ENCODE measurements around the gene TGFBR2. TPM values are rescaled to one million over a fixed set of nuclear protein-coding genes. Genes with fewer than 3 reads are reported as not detected.

Gene TGFBR2
- total RNA-seq, 1 donor: 37.1 TPM

- TF ChIP-seq, protein P1, sequence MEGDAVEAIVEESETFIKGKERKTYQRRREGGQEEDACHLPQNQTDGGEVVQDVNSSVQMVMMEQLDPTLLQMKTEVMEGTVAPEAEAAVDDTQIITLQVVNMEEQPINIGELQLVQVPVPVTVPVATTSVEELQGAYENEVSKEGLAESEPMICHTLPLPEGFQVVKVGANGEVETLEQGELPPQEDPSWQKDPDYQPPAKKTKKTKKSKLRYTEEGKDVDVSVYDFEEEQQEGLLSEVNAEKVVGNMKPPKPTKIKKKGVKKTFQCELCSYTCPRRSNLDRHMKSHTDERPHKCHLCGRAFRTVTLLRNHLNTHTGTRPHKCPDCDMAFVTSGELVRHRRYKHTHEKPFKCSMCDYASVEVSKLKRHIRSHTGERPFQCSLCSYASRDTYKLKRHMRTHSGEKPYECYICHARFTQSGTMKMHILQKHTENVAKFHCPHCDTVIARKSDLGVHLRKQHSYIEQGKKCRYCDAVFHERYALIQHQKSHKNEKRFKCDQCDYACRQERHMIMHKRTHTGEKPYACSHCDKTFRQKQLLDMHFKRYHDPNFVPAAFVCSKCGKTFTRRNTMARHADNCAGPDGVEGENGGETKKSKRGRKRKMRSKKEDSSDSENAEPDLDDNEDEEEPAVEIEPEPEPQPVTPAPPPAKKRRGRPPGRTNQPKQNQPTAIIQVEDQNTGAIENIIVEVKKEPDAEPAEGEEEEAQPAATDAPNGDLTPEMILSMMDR (IDR thresholded peaks at IDR 0.05; ENCODE audit: insufficient read depth, low read depth, low read length): no peak
- H3K4me3 ChIP-seq (ENCODE audit: low read depth, low read length): no peak overlapping the region
- DNase-seq (ENCODE audit: low read depth): no peak
Measured at GRCh38 chr3:30730967-30731366, 124.6 kb downstream of the TGFBR2 start.

- no peak for DNase-seq (ENCODE audit: low read depth)
- H3K4me3 ChIP-seq (ENCODE audit: low read depth, low read length): no peak overlapping the region
- TF ChIP-seq, protein P1 (IDR thresholded peaks at IDR 0.05; ENCODE audit: insufficient read depth, low read depth, low read length): no peak
Measured at GRCh38 chr3:30733209-30733608, 126.8 kb downstream of the TGFBR2 start.

DNA sequence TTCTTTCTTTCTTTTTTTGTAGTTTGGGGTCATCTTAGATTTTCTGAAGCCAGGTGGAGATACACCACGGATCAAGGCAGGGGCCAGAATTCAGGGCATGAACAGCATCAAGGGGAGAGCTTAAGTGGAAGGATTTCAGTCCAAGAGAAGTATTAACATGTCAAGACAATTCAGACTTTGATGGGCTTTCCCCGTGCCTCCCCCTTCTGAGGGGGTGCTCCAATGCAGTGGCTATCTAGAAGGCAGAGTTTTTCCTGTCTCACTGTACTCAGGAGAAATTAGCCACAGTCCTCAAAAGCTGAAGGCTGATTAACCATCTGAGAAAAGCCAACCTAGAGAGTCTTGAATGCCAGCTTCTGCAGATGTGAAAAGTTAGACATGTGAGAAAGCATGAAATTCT, 127.3 kb downstream of the TGFBR2 start:
- H3K4me3 ChIP-seq (ENCODE audit: low read depth, low read length): no peak overlapping the region
- DNase-seq (ENCODE audit: low read depth): no peak

GRCh38 chr3:30737743-30738499, 131.5 kb downstream of the TGFBR2 start:
- no peak overlapping the region for H3K4me3 ChIP-seq (ENCODE audit: low read depth, low read length)
- TF ChIP-seq, protein P1 (IDR thresholded peaks at IDR 0.05; ENCODE audit: insufficient read depth, low read depth, low read length): no peak
- DNase-seq (ENCODE audit: low read depth): no peak

More for the DNA sequence above, 127.3 kb downstream of the TGFBR2 start:
- TF ChIP-seq, protein P1 (IDR thresholded peaks at IDR 0.05; ENCODE audit: insufficient read depth, low read depth, low read length): no peak

- DNase-seq (ENCODE audit: low read depth): no peak
- TF ChIP-seq, protein P1 (IDR thresholded peaks at IDR 0.05; ENCODE audit: insufficient read depth, low read depth, low read length): no peak
- H3K4me3 ChIP-seq (ENCODE audit: low read depth, low read length): no peak overlapping the region
Measured at GRCh38 chr3:30738605-30739004, 132.2 kb downstream of the TGFBR2 start.

GRCh38 chr3:30741889-30742288, 135.5 kb downstream of the TGFBR2 start:
- no peak for DNase-seq (ENCODE audit: low read depth)
- H3K4me3 ChIP-seq (ENCODE audit: low read depth, low read length): no peak overlapping the region
- TF ChIP-seq, protein P1 (IDR thresholded peaks at IDR 0.05; ENCODE audit: insufficient read depth, low read depth, low read length): no peak

Measured in fibroblast of villous mesenchyme (primary cell).